ENCODE data around the gene SNCAIP.

SNCAIP gene

DNA sequence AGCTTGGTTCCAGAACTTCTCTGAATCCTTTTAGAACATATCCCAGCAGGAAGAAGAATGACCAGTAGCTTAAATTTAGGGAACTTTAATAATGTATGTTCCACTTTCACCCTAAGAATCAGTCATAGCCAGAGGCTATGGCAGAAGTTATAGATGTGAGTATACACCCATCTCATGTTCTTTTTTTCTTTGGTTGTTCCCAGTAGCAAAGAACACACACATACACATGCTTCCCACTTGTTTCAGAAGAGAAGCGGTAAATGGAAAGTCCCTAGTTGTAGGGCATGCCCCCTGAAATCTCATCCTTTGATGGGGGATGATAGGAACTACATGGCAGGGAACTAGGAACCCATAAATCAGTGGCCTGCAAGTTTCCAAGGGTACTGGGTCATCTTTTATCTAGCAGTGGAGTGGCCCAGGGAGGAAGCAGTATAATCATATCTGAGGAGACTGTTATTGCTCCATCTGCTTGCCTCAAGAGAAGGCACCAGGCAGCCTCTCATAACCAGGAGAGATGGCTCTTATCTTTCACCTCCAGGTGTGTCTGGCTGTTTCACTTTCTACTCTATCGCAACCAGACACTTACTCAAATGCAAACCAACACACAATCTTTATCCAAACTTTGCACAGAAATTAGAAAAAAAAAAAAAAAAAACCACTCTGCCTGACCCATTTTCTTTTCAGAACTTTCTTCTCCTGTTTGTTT lies 109.5 kb downstream of the SNCAIP start:
- no peak for DNase-seq (ENCODE audit: low spot score)
- no peak for FAIRE-seq

DNA sequence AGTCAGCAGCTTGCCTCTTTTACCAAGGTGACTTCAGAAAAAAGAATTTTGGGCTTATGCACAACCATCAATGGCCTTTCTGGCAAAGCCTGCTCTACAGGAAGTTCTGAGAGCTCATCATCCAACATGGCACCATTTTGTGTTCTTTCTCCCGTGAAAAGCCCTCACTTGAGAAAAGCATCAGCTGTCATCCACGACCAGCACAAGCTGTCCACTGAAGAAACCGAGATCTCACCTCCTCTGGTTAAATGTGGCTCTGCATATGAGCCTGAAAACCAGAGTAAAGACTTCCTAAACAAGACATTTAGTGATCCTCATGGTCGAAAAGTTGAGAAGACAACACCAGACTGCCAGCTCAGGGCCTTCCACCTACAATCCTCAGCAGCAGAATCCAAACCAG lies 111.2 kb downstream of the SNCAIP start:
- DNase-seq (ENCODE audit: low spot score) = no peak
- FAIRE-seq = no peak

DNA sequence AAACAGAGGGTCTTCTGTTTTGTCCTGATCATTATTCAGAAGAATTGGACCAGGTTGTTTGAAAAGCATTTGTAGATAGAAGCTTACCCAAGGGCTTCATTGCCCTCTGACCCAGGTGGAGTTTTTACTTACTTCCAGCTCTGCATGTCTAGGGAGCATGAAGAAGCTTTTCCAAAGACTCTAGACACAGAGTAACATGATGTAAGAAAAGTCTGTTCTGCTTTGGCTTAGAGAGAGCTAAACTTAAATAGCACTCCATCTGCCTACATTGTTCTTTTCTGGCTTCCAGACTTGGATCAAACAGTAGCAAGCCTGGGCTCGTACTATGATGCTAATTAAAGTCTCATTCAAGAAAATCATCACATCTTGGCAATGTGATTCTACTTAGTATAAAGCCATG lies 112.1 kb downstream of the SNCAIP start:
- DNase-seq (ENCODE audit: low spot score) = no peak

DNA sequence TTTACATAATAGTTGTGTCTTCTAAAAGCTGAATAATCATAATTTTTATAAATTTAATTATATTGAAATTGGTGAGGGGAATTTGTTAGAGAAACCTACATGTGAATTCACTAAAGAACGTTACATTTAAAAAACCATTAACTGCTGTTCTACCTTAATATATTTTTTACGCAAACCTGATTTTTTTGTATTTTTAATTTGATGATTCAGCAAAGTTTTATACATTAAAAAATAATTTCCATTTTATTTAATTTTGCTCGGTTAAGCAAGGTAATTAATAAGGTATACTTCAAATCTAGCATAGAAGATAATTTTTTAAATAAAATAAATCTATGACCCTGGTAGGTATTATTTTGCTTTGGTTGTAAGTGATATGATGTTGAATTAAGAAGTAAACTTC lies 114.3 kb downstream of the SNCAIP start:
- no peak for DNase-seq (ENCODE audit: low spot score)
- FAIRE-seq = no peak

More for the DNA sequence above, 112.1 kb downstream of the SNCAIP start:
- FAIRE-seq = no peak

DNA sequence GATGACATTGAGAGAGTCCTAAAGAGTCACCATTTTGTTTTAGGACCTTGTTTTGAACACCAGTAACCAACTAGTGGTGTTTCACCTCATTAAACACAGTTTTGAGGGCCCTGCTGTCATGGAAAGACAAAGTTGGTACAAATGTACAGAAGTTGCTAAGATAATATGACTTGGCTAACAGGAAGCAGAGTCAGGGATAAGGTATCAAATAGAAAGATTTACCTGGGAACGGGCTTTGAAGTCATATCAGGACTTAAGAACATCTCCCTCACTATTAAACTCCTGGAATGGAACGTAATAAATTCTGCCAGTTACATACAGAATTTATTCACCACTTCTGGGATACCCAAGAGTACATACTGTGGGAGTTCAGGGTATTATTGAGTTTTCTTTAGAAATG lies 115.6 kb downstream of the SNCAIP start:
- FAIRE-seq (no peak), DNase-seq (ENCODE audit: low spot score) (no peak)

DNA sequence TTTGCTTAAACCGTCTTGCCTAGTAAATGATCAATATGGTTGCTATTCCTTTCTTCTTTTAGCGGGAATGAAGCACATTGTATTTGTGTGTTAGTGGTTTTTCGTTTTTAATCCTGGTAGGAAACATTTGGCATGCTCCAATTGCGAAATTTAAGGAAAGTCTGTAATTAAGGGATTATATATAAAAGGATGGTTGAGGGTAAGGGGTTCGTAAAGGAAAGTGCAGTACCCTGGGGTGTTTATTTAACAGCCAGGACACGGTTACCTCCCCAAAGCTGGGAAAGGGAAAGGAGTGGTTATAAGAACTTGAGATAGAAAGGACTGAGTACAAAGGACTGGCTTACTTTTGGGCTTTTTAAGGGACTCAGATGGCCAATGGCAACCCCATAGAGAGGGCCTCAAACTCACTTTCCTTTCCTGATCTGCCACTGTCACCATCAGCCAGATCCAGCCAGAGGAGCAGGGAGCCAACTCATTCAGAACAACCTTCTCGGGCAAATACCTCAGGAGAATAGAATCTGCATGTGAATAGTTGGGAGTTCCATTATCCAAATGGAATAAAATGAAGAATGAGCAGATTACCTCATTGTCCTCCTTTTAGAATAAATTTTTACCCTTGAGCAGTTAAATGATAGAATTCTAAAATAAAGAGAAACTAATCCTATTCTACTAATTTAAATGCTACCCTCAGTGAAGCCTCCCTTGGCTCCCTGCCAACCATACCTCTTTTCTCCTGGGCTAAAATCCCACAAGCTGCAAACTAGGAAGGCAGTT lies 117.7 kb downstream of the SNCAIP start:
- FAIRE-seq (no peak), DNase-seq (ENCODE audit: low spot score) (no peak)

DNA sequence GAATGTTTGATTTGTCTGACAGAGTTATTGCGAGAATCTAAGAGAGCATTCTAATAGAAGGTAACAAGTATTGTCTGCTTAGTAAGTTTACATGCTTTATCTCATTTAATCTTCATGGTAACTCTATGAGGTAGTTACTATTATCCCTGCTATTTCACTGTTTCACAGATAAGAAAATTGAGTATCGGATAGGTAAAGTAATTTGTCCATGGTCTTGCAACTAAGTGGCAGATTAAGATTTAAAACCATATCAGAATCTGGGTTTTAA lies 118.2 kb downstream of the SNCAIP start:
- DNase-seq (ENCODE audit: low spot score) (no peak), FAIRE-seq (no peak)

DNA sequence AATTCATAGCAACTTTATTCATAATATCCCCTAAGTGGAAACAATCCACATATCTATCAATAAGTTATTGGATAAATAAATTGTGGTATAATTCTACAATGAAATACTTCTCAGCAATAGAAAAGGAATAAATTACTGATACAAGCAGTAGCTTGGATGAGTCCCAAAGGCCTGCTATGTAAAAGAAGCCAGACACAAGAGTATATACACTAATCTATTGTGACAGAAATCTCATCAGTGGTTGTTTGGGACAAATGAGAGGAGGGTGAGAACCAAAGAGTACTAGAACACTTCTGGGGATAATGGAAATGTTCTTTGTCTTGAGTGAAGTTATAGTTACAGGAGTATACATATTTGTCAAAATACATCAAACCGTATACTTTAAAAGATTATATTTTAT lies 119.3 kb downstream of the SNCAIP start:
- FAIRE-seq = no peak
- DNase-seq (ENCODE audit: low spot score) = no peak

DNA sequence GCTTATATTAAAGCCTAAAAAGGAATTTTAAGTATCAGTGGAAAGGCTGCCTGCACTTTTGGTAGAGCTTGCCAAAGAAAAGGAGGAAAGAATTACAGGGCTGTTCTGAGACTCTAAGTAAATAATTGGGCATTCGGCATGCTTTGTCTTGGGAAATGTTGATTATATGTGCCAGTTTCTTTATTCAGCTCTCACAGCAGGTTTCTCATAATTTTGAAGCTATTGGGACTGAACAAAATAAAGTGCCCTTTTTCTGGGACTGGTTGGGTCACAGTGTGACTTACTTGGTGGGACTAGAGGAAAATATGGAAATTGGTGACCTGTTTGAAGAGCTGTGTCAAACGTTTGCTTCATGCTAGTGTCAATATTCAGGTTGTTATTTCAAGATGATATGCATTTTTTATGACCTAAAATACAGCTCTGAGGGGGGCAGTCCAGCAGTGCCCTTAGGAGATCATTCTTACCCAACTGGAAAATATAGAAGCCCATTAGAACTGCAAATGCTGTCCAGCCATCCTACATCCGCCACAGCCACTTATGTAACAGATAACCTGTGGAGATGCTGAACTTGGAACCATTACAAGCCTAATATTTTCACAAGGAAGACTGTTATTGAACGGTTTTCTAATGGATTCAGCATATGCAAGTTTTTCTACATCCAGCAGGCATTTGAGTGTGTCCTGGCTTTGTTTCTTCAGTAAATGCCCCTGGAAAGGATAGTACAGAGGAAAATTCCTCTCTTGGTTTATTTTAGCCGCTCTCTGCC lies 122.4 kb downstream of the SNCAIP start:
- no peak for FAIRE-seq
- no peak for DNase-seq (ENCODE audit: low spot score)

DNA sequence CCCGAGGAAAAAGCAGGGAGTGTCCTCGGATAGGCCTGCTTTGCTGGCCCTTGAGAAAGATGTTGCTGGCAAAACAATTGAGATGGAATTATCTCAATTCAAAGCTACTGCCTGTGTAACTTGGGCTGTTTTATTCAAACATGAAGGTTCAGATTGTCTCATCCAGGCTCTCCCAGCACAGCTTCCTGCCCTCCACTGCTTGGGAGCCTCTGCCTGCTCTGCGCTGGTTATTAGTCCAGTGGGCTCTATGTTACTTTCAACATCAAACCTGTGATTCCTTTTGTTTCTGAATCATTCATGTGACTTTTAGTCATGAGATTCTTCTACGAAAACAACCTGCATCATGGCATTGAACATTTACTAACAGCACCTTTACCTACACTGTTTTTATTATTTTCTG lies 123.2 kb downstream of the SNCAIP start:
- DNase-seq (ENCODE audit: low spot score) (no peak), FAIRE-seq (no peak)

DNA sequence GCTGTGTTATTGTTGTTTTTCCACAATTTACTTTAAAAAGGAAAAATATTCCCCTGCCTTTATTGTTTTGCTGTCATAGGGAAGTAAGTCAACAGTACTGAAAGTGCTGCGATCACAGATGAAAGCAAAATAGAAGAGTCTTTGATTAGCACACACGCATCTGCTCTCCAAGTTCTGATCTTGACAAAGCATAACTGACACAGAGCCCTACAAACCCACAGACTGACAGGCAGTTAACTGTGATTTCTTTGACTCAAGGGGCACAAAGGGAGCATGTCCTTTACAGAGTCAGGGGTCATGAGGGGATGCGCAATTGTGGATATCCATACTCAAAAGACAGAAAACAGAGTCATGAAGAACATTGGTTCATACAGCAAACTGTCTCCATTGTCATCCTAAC lies 123.7 kb downstream of the SNCAIP start:
- no peak for FAIRE-seq
- DNase-seq (ENCODE audit: low spot score) = no peak

DNA sequence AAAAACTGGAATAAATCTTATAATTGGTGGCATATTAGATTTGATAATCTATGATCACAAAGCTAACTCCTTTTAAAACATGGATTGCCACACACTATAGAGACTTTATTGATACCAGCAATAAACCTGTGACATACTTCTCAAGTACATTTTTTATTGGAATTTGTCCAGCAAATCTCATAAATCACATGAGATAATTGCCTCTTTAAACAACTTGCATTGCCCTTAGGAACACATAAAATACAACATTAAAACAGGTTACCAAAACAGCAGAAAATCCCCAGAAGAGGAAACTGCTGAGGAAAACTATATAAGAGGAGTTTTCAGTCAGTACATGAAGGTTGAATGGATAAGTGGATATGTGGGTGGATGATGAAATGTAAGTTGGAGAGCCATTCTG lies 124.6 kb downstream of the SNCAIP start:
- FAIRE-seq (no peak), DNase-seq (ENCODE audit: low spot score) (no peak)

DNA sequence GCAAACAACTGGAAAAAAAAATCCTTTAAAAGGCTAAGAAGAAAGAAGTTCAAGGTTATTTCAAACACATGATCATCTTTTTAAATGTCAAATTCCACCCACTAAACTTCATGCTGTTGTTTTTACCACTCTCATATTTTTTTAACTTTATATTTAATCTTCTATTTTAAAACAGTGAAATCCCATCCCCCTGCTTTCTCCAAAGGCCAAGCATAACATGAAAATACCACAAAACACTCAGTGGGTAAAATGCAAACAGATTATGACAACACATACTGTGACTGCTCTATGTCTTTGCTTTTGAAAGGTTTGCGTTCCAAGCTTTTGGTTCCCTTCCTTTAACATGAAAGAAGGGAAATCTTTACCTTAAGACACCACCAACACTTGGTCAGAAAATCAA lies 127.6 kb downstream of the SNCAIP start:
- FAIRE-seq = no peak
- DNase-seq (ENCODE audit: low spot score) = no peak

DNA sequence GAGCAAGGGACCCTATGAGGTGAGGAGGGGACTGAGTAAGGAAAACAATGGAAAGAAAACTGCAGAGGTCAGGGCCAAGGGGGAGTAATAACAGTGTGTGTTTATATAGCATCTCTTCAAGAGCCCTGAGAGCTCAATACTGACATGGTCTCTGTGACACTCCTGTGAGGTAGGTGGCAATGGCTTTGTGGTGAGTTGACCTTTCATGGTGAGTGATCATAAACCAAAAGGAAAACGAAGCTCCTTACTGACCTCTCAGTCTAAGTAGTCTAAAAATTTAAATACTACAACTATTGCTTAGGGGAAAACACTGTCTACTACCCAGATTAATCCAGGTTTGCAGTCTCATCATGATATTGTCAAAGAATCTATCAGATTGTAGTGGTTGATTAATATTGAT lies 130.9 kb downstream of the SNCAIP start:
- FAIRE-seq (no peak), DNase-seq (ENCODE audit: low spot score) (no peak)

DNA sequence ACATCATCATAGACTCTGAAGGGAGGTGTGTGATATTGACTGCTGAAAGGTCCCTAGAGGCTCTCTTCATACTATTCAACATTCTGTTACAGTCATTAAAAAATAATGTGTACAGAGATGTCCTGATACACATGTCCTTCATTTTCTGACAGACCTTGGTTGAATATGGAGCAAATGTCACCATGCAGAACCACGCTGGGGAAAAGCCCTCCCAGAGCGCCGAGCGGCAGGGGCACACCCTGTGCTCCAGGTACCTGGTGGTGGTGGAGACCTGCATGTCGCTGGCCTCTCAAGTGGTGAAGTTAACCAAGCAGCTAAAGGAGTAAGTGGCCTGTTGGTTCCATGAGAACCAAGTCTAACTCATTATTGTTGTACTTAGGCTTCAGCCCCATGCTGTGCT lies 132.4 kb downstream of the SNCAIP start:
- no peak for FAIRE-seq
- DNase-seq (ENCODE audit: low spot score) = no peak

DNA sequence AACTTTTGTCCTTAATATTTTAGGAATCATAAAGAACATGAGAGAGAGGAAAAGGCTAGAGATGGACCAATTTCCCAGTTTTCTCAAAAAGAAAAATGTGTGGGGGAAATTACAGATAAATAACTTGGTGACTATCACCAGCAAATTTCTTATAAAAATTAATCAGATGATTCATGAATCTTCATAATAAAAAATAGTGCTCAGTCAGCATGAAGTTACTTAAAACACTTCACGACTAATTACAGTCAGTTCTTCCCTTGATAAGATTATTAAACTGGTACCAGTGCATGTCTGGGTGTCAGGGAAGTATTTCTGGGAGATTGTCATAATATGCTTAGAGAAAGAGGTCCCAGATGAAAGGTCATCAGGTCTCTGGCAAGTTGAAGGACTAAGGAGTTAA lies 133.0 kb downstream of the SNCAIP start:
- FAIRE-seq = no peak
- DNase-seq (ENCODE audit: low spot score) = no peak

DNA sequence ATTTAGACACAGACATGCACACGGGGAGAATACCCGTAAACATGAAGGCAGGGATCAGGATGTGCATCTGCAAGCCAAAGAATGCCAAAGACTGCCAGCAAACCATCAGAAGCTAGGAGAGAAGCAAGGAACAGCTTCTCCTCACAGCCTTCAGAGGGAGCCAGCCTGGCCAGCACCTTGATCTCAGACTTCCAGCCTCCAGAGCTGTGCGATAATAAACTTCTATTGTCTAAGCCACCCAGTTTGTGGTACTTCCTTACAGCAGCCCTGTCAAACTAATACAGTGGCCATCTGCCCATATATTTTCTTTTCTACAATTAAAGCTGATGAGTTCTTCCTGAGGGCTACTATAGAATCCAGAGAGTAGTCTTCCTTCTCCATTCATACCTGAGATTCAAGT lies 135.0 kb downstream of the SNCAIP start:
- no peak for FAIRE-seq
- no peak for DNase-seq (ENCODE audit: low spot score)

DNA sequence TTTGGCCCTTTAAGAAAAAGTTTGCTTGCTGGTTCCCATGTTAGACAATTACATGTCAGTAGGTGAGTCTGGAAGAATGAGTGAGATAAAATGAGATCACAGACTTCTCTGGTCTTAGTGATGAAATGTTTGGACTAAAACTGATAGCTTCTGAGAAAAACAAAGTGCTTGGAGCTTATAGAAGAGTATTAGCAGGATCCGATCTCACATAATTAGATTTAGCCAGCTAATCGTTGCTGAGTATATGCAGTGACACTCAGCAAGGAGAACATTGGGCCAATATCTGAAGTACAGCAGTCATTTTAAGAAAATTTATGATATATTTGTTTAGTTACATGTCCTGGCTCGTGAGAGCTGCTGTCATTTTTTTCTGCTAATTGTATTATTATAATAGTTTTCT lies 135.8 kb downstream of the SNCAIP start:
- FAIRE-seq (no peak), DNase-seq (ENCODE audit: low spot score) (no peak)

DNA sequence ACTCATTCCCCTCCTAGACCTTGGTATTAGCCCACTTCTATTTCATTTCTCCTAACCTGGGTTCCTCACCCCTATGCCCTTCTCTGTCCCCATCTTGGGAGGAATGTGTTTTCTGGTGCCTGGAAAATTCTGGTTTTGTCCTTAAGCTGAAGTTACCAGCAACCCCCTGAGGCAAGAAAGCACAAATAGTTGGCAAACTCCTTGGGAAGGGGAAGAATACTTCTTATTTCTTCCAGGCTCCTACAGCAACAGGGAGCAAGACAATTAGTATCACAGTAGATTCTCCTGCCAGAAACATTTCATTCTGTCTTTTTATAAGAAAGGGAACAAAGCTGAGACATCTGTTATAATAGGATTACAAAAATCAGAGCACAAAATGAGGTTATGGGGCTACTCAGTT lies 142.5 kb downstream of the SNCAIP start:
- DNase-seq (ENCODE audit: low spot score) = no peak
- no peak for FAIRE-seq

DNA sequence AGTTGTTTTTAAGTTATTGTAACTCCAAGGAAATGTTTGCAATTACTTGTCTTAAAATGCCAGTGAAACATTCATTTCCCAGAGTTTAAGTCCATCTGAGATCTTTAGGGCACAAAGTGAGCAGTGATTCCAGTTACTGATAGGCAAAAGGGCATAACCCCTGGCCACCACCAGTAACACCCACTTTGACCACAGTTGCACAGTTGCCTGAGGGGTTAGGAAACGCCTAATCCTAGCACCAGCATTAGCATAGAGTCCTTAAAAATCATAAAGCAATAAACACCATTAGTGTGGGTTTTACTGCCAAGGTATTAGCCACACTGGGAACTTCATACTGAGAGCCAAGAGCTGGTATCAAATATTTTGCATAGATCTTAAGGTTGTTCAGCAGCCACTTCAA lies 143.9 kb downstream of the SNCAIP start:
- no peak for FAIRE-seq

DNA sequence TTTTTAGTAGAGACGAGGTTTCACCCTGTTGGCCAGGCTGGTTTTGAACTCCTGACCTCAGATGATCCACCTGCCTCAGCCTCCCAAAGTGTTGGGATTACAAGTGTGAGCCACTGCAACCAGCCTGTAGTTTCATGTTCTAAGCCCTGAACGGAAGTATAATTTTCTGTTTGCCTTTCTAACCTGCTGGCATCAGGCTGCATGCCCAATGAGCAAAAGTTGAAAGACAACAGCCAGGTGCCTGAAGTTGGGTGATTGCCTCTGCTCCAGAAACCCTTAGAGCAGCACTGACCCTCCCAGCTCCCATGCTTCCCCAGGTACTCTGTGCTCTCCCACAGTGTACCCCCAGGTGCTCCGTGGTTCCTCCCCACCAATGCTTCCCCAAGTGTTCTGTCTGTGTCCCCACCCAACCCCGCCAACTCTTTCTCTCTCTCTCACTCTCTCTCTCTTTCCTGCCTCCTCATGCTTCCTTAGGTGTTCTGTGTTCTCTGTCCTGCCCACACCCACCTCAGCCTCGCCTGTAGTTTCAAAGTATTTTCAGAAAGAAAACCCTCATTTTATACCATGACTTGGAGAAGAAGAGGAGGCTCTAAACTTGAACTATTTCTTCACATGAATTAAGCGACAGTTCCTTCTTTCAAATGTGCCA lies 145.3 kb downstream of the SNCAIP start:
- FAIRE-seq = no peak
- DNase-seq (ENCODE audit: low spot score) = no peak

More for the DNA sequence above, 143.9 kb downstream of the SNCAIP start:
- DNase-seq (ENCODE audit: low spot score) = no peak

DNA sequence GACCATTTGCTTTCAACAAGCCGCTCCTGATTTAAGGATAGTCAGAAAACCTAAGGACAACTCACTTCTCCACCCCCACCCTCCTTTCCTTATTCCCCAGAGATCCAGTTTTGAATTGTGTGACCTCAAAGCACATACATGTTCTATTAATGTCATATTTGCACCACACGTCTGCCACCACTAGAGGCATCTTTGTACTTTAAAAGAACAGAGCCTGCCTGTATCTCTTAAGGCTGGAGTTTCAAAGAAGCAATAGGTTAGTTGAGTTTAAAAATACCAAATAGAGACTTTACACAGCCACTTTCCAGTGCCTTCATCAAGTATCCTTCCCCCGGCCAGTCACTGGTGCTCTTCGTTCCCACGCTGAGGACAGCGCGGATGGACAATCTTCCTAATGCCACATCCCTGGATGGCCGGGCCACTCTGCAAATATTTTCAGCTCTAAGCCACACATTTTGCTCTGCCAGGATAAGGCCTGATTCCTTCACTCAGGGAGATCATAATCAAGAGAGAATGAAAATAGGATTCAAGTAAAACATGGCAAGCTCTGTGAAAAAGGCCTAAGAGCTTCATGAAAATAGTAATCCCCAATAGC lies 146.3 kb downstream of the SNCAIP start:
- FAIRE-seq (no peak), DNase-seq (ENCODE audit: low spot score) (peak; percentile 17)
